Psoas muscle (tissue), 8 donors: ENCODE data around the gene ABCA2. TPM values are rescaled to one million over a fixed set of nuclear protein-coding genes. Genes with fewer than 3 reads are reported as not detected.

Experiments used
- ATAC-seq, 4 donors: fragments of 200-7000 bp; cut with Tn5 transposase; one replicate each; pipeline ENCODE4 v1.9.1; 2020; ENCODE audit warnings: moderate library complexity in 3 of 4, mild to moderate bottlenecking in 2 of 4
- DNase-seq, 2 donors: peaks; one replicate each; pipeline ENCODE4 v3.0.0-alpha.2; 2020
- H3K27ac ChIP-seq: fragments of 200-600 bp; one replicate; pipeline ENCODE4 v1.8.0; 2022
- H3K27me3 ChIP-seq, 3 donors: fragments of 200-600 bp in 1 of 3; one replicate each; pipeline versions ENCODE4 v1.6.1 to v1.8.0; 2013 to 2022; ENCODE audit warnings: low read length in 2 of 3, mild to moderate bottlenecking in 2 of 3, moderate library complexity in 1 of 3; ENCODE audit not compliant: insufficient read depth in 3 of 3
- H3K36me3 ChIP-seq, 2 donors: fragments of 200-600 bp in 1 of 2; one replicate each; pipeline versions ENCODE4 v1.6.1 to v1.8.0; 2013 to 2022; ENCODE audit warnings: low read depth in 1 of 2, mild to moderate bottlenecking in 1 of 2, moderate library complexity in 1 of 2; ENCODE audit not compliant: insufficient read depth in 1 of 2
- H3K4me1 ChIP-seq: fragments of 200-600 bp; one replicate; pipeline ENCODE4 v1.8.0; 2022
- H3K4me3 ChIP-seq: fragments of 200-600 bp; one replicate; pipeline ENCODE4 v1.8.0; 2022; ENCODE audit warnings: mild to moderate bottlenecking
- H3K9me3 ChIP-seq: fragments of 200-600 bp; one replicate; pipeline ENCODE4 v1.8.0; 2022
- WGBS, 3 donors: extraction: QIAGEN DNeasy Blood & Tissue Kit; methylation state at CpG; one replicate each; pipeline versions ENCODE4 v1.1.6 to v1.1.7; 2013; 5-methylcytosine and 5-hydroxymethylcytosine counted together
- intact Hi-C, 2 donors: fragments of 100-400 bp; cut with DNase I; formaldehyde crosslinking; loops; one replicate each; pipeline versions ENCODE4 v1.11.0 to v1.14.2; 2022
- polyA plus RNA-seq, 3 donors: library from polyadenylated mRNA; stranded (reverse); fragments of 200-250 nt; gene quantifications; one replicate each; pipeline ENCODE4 v1.2.3, GENCODE V29; 2013
- total RNA-seq, 4 donors: library from RNA; stranded (reverse); fragmentation: NEBNext Ultra II Directional in 2 of 4; extraction: Animal tissue kit (Norgen Biotek cat#: 25700) in 2 of 4; gene quantifications; one replicate each; pipeline versions ENCODE4 v1.2.1 to v1.2.4, GENCODE V29; 2021 to 2023
- TF ChIP-seq, protein P1 (sequence below): fragments of 200-600 bp; IDR thresholded peaks from one replicate; pipeline ENCODE4 v1.8.0; 2022; ENCODE audit warnings: antibody characterized with exemption
- donor health status: healthy with polysubstance abuse.
- donor health status: DM: no; HTN: no; CAD: no; lungs with moderate emphysema.
- donor health status: Bipolar disorder and iron deficiency.
- donor health status: healthy.
- donor health status: DM: yes; HTN: yes; CAD: no.
- donor health status: DM: no; HTN: no; CAD: no.
- donor health status: DM: no; HTN: no; CAD: no.
- donor health status: DM: yes; HTN: yes; CAD: no.

The ABCA2 gene
- total and polyA plus RNA-seq, 7 donors: 6.9 to 23.5 (median 12.2) TPM

GRCh38 chr9:137028263-137029057 lies 423 bp upstream of the ABCA2 start:
- no peaks in the 10 kb centered on the region for H3K27me3 ChIP-seq
- H3K36me3 ChIP-seq: no peaks in the 10 kb centered on the region
- WGBS, 3 donors: 0% methylated on average over 54 to 98 of the region's 98 CpGs
- ATAC-seq (peak; percentile 57 to 74 (median 68)), DNase-seq (peak; percentile 77 to 79)
- no peak overlapping the region for H3K27ac ChIP-seq
- H3K4me3 ChIP-seq: peak overlapping the region; percentile 72
- H3K4me1 ChIP-seq: peaks cover 21% of the 10 kb centered on the region
- no peaks in the 10 kb centered on the region for H3K9me3 ChIP-seq
- intact Hi-C loops: loop anchor here (5.0 to 10.0 kb wide), 2 partner anchors 181 to 184 kb away; partner anchors contain the start of genes PHPT1 (in 2 of the 2) and AJM1 (in 1 of the 2)
- TF ChIP-seq, protein P1, sequence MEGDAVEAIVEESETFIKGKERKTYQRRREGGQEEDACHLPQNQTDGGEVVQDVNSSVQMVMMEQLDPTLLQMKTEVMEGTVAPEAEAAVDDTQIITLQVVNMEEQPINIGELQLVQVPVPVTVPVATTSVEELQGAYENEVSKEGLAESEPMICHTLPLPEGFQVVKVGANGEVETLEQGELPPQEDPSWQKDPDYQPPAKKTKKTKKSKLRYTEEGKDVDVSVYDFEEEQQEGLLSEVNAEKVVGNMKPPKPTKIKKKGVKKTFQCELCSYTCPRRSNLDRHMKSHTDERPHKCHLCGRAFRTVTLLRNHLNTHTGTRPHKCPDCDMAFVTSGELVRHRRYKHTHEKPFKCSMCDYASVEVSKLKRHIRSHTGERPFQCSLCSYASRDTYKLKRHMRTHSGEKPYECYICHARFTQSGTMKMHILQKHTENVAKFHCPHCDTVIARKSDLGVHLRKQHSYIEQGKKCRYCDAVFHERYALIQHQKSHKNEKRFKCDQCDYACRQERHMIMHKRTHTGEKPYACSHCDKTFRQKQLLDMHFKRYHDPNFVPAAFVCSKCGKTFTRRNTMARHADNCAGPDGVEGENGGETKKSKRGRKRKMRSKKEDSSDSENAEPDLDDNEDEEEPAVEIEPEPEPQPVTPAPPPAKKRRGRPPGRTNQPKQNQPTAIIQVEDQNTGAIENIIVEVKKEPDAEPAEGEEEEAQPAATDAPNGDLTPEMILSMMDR: peak; percentile 29

DNA sequence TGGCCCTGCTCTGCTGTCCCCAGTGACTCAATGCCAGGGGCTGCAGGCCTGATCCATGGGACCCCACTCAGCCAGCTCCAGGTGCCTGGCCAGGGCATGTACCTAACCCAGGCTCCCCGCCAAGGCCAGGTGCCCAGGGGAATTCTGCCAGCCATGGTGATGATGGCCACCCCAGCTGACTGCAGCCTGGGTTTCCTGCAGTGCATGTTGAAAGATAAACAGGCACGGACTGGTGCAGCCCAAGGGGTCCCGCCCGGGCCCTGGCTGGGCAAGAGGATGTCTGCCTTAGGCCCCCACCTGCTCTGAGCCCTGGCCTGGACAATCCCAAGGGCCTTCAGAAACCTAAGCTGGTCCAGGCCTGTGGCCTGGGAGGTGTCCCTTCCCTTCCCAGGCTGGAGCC lies 1.2 kb downstream of the ABCA2 start:
- peaks cover 21% of the 10 kb centered on the region for H3K4me1 ChIP-seq
- ATAC-seq: no peak
- H3K4me3 ChIP-seq: peak overlapping the region; percentile 78
- intact Hi-C loops: loop anchor here (5.0 to 10.0 kb wide), 2 partner anchors 180 to 182 kb away; partner anchors contain the start of genes PHPT1 (in 2 of the 2) and AJM1 (in 1 of the 2)
- H3K36me3 ChIP-seq: no peaks in the 10 kb centered on the region
- DNase-seq: no peak
- WGBS, 3 donors: 64 to 83% (median 79%) methylated on average over 4 of the region's 4 CpGs
- no peaks in the 10 kb centered on the region for H3K9me3 ChIP-seq
- H3K27ac ChIP-seq: no peak overlapping the region
- no peaks in the 10 kb centered on the region for H3K27me3 ChIP-seq
- TF ChIP-seq, protein P1: no peak

DNA sequence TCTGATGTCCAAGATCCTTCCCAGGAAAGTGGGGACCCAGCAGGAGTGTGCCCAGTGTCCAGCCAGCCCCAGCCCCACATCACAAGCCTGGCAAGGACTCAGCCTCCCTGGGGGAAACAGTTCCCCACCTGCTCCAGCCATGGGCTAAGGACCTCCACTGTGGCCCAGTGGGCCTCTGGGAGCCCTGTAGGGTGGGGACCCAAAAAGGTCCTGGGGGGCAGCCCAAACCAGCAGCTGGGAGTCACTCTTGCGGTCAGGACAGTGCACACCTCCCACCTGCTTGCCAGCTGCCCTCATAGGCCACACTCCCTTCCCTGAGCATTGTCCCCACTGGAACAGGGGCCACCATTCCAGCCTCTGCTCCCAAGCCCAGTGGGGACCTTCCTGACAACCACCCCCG lies 1.7 kb downstream of the ABCA2 start:
- H3K36me3 ChIP-seq: peaks cover 0 to 1% of the 10 kb centered on the region in 2 donors
- no peaks in the 10 kb centered on the region for H3K27me3 ChIP-seq
- no peak for ATAC-seq
- DNase-seq: no peak
- no peaks in the 10 kb centered on the region for H3K9me3 ChIP-seq
- H3K27ac ChIP-seq: no peak overlapping the region
- WGBS, 3 donors: 66 to 88% (median 67%) methylated on average over 2 of the region's 2 CpGs
- TF ChIP-seq, protein P1: no peak
- H3K4me3 ChIP-seq: peak overlapping the region; percentile 78
- H3K4me1 ChIP-seq: peaks cover 21% of the 10 kb centered on the region
- intact Hi-C loops: loop anchor here (5.0 to 10.0 kb wide), 2 partner anchors 179 to 182 kb away; partner anchors contain the start of genes PHPT1 (in 2 of the 2) and AJM1 (in 1 of the 2)

DNA sequence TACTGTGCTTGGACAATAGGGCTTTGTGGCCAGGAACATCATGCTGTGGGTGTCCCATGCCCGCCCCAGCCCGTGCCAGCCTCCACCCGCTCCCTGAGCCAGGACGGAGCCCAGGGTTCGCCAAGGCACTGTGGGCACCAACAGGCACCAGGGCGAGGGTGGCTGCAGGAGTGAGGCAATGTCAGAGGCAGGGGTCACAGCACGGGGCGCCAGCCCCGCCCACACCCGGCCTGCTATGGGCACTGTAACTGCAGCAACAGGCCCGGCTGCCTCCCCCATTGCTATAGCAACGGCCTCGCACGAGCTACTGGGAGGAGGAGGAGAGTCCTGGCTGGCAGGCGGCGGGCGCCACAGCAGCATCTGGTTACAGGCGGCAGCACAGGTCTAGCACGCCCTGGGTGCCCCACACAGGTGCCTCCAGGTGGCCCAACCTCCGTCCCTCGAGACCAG lies 2.5 kb downstream of the ABCA2 start:
- DNase-seq: no peak
- no peak overlapping the region for H3K4me3 ChIP-seq
- no peaks in the 10 kb centered on the region for H3K27me3 ChIP-seq
- H3K4me1 ChIP-seq: peaks cover 21% of the 10 kb centered on the region
- peaks cover 0 to 10% of the 10 kb centered on the region in 2 donors for H3K36me3 ChIP-seq
- WGBS, 3 donors: 64 to 88% (median 75%) methylated on average over 18 to 21 of the region's 21 CpGs
- TF ChIP-seq, protein P1: no peak
- no peak overlapping the region for H3K27ac ChIP-seq
- no peak for ATAC-seq
- intact Hi-C loops: loop anchor here (5.0 to 10.0 kb wide), 2 partner anchors 178 to 181 kb away; partner anchors contain the start of genes PHPT1 (in 2 of the 2) and AJM1 (in 1 of the 2)
- H3K9me3 ChIP-seq: no peaks in the 10 kb centered on the region
